OCI-LY3 (cell line): ENCODE data around the gene CLSTN2.

Experiments used
- CTCF ChIP-seq: fragments of 200-600, 300-600 bp; sonication (generic); IDR thresholded peaks from 2 replicates; pipeline ENCODE4 v1.5.1; 2014; ENCODE audit warnings: antibody characterized with exemption, low read length, low read depth
- EZH2phosphoT487 ChIP-seq: fragments of 200-600 bp; shearing (Covaris generic); IDR thresholded peaks from 2 replicates; pipeline ENCODE4 v1.6.1; 2018; ENCODE audit warnings: antibody characterized with exemption, mixed run types, low read depth

DNA sequence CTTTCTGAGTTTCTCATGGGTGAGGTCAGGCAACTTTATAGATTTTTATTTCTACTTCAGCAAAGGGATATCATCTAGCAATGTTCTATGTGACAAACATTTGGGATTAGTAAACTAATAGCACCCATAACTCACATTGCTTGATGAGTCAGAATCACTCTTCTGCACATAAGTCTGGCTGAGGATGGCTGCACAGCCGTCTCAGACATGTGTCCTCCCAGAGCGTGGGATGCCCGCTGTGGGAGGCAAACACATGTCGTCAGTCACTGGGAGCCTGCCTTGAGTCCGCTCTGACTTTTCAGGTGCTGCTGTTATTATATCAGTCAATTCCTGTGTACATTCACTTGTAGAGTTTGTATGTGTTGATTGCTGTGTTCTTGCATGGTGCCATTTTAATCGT, 512.2 kb downstream of the CLSTN2 start:
- TF ChIP-seq CTCF: no peak
- no peak for TF ChIP-seq EZH2phosphoT487
